ENCODE measurements around the gene YTHDF1.
A peak's percentile ranks its signal among the peaks of the same experiment; 100 is the strongest.

YTHDF1 gene

GRCh38 chr20:63183422-63184146, 32.3 kb downstream of the YTHDF1 start:
- peak; percentile 28 for DNase-seq

GRCh38 chr20:63182946-63183415, 33.0 kb downstream of the YTHDF1 start:
- DNase-seq, result no peak

GRCh38 chr20:63182425-63182824, 33.5 kb downstream of the YTHDF1 start:
- DNase-seq, result no peak

GRCh38 chr20:63181226-63181625, 34.7 kb downstream of the YTHDF1 start:
- no peak for DNase-seq

GRCh38 chr20:63180569-63181185, 35.3 kb downstream of the YTHDF1 start:
- DNase-seq, result no peak

- no peak for DNase-seq
Observed at GRCh38 chr20:63179687-63180568, 36.0 kb downstream of the YTHDF1 start.

- peak; percentile 72 for DNase-seq
Observed at GRCh38 chr20:63178889-63179686, 36.8 kb downstream of the YTHDF1 start.

GRCh38 chr20:63178446-63178820, 37.5 kb downstream of the YTHDF1 start:
- no peak for DNase-seq

- no peak for DNase-seq
Observed at GRCh38 chr20:63177785-63178445, 38.0 kb downstream of the YTHDF1 start.

- DNase-seq, result no peak
Observed at GRCh38 chr20:63177134-63177784, 38.7 kb downstream of the YTHDF1 start.

- no peak for DNase-seq
Observed at GRCh38 chr20:63176427-63177133, 39.4 kb downstream of the YTHDF1 start.

- no peak for DNase-seq
Observed at GRCh38 chr20:63176034-63176426, 39.9 kb downstream of the YTHDF1 start.

- no peak for DNase-seq
Observed at GRCh38 chr20:63175038-63175895, 40.7 kb downstream of the YTHDF1 start.

- DNase-seq, result no peak
Observed at GRCh38 chr20:63174309-63175037, 41.5 kb downstream of the YTHDF1 start.

- DNase-seq, result no peak
Observed at GRCh38 chr20:63173552-63174191, 42.3 kb downstream of the YTHDF1 start.

GRCh38 chr20:63172726-63173125, 43.2 kb downstream of the YTHDF1 start:
- DNase-seq, result no peak

- DNase-seq, result no peak
Observed at GRCh38 chr20:63171991-63172390, 43.9 kb downstream of the YTHDF1 start.

- no peak for DNase-seq
Observed at GRCh38 chr20:63169681-63170080, 46.2 kb downstream of the YTHDF1 start.

- DNase-seq, result no peak
Observed at GRCh38 chr20:63168861-63169260, 47.1 kb downstream of the YTHDF1 start.

Measured in activated T-cell treated with anti-CD3 and anti-CD28 coated beads for 4 hours (primary cell).